Mesenchymal stem cell (in vitro differentiated cells and primary cell): ENCODE measurements around the gene SPAG17.

ENCODE experiments used
- DNase-seq: peaks from one replicate; pipeline ENCODE4 v3.0.0-alpha.2; 2013
- H2AFZ ChIP-seq: one replicate; pipeline ENCODE4 v1.6.1; 2013; ENCODE audit warnings: low read depth, mild to moderate bottlenecking, control low read depth, inconsistent platforms, low read length, moderate library complexity
- H2AK5ac ChIP-seq: 2 replicates; pipeline ENCODE4 v1.6.1; 2013; ENCODE audit warnings: low read length, moderate library complexity, mild to moderate bottlenecking, inconsistent platforms; ENCODE audit not compliant: severe bottlenecking
- H2BK120ac ChIP-seq: one replicate; pipeline ENCODE4 v1.6.1; 2013; ENCODE audit warnings: low read depth, mild to moderate bottlenecking, inconsistent platforms, low read length, moderate library complexity
- H2BK12ac ChIP-seq, 2 experiments: one replicate each; pipeline ENCODE4 v1.6.1; 2013; ENCODE audit warnings: inconsistent platforms in 2 of 2, low read length in 2 of 2, mild to moderate bottlenecking in 2 of 2, moderate library complexity in 2 of 2, control low read depth in 1 of 2
- H2BK15ac ChIP-seq: one replicate; pipeline ENCODE4 v1.6.1; 2013; ENCODE audit warnings: mild to moderate bottlenecking, low read depth, inconsistent platforms; ENCODE audit not compliant: poor library complexity, severe bottlenecking
- H2BK5ac ChIP-seq: 2 replicates; pipeline ENCODE4 v1.6.1; 2013; ENCODE audit warnings: low read depth, mild to moderate bottlenecking, low read length, control low read depth, inconsistent platforms; ENCODE audit not compliant: poor library complexity, severe bottlenecking
- H3K14ac ChIP-seq, 2 experiments: one replicate each; pipeline ENCODE4 v1.6.1; 2013; ENCODE audit warnings: inconsistent platforms in 2 of 2, low read length in 2 of 2, control low read depth in 1 of 2, mild to moderate bottlenecking in 1 of 2, moderate library complexity in 1 of 2
- H3K18ac ChIP-seq, 2 experiments: one replicate each; pipeline ENCODE4 v1.6.1; 2013; ENCODE audit warnings: inconsistent platforms in 2 of 2, low read length in 2 of 2, control low read depth in 1 of 2, low read depth in 1 of 2, mild to moderate bottlenecking in 1 of 2
- H3K23ac ChIP-seq, 2 experiments: one replicate each; pipeline ENCODE4 v1.6.1; 2013; ENCODE audit warnings: inconsistent platforms in 2 of 2, low read length in 2 of 2, mild to moderate bottlenecking in 2 of 2, moderate library complexity in 2 of 2, control low read depth in 1 of 2
- H3K27ac ChIP-seq: 2 replicates; pipeline ENCODE4 v1.5.1; 2013; ENCODE audit warnings: mild to moderate bottlenecking, moderate library complexity, low read length, control low read depth, inconsistent platforms; ENCODE audit not compliant: poor library complexity, severe bottlenecking
- H3K27me3 ChIP-seq, 2 experiments: 2 replicates each; pipeline versions ENCODE4 v1.6.1 to v1.7.0; 2013; ENCODE audit warnings: low read length in 2 of 2, mild to moderate bottlenecking in 2 of 2, moderate library complexity in 2 of 2, control low read depth in 1 of 2, inconsistent platforms in 1 of 2; ENCODE audit not compliant: control insufficient read depth in 1 of 2, insufficient read depth in 1 of 2
- H3K36me3 ChIP-seq, 2 experiments: 2 replicates each; pipeline versions ENCODE4 v1.6.1 to v1.7.0; 2013; ENCODE audit warnings: low read length in 2 of 2, control low read depth in 1 of 2, inconsistent platforms in 1 of 2, low read depth in 1 of 2, mild to moderate bottlenecking in 1 of 2; ENCODE audit not compliant: insufficient read depth in 2 of 2, control insufficient read depth in 1 of 2
- H3K4ac ChIP-seq, 2 experiments: one replicate each; pipeline ENCODE4 v1.6.1; 2013; ENCODE audit warnings: inconsistent platforms in 2 of 2, low read length in 2 of 2, mild to moderate bottlenecking in 2 of 2, moderate library complexity in 2 of 2, control low read depth in 1 of 2, low read depth in 1 of 2
- H3K4me1 ChIP-seq: 2 replicates; pipeline ENCODE4 v1.6.1; 2013; ENCODE audit warnings: low read depth, low read length, control low read depth; ENCODE audit not compliant: control insufficient read depth, insufficient read depth
- H3K4me2 ChIP-seq: 2 replicates; pipeline ENCODE4 v1.6.1; 2013; ENCODE audit warnings: low read length, mild to moderate bottlenecking, inconsistent platforms; ENCODE audit not compliant: poor library complexity, severe bottlenecking
- H3K4me3 ChIP-seq, 2 experiments: 2 replicates each; pipeline versions ENCODE4 v1.5.1 to v1.7.0; 2013; ENCODE audit warnings: low read length in 2 of 2, mild to moderate bottlenecking in 2 of 2, control low read depth in 1 of 2, low read depth in 1 of 2; ENCODE audit not compliant: insufficient read depth in 1 of 2
- H3K79me1 ChIP-seq: replicated peaks from 2 replicates; pipeline ENCODE4 v1.6.1; 2013; ENCODE audit warnings: mild to moderate bottlenecking, control low read depth, low read length, inconsistent platforms; ENCODE audit not compliant: poor library complexity, severe bottlenecking
- H3K9ac ChIP-seq: 2 replicates; pipeline ENCODE4 v1.7.0; 2013; ENCODE audit warnings: mild to moderate bottlenecking, low read length, moderate library complexity
- H3K9me3 ChIP-seq: 2 replicates; pipeline ENCODE4 v1.7.0; 2013; ENCODE audit warnings: mild to moderate bottlenecking, low read length; ENCODE audit not compliant: control insufficient read depth
- H4K8ac ChIP-seq: one replicate; pipeline ENCODE4 v1.6.1; 2013; ENCODE audit warnings: inconsistent platforms, mild to moderate bottlenecking, low read length, moderate library complexity
- H4K91ac ChIP-seq: one replicate; pipeline ENCODE4 v1.6.1; 2013; ENCODE audit warnings: mild to moderate bottlenecking, low read length, inconsistent platforms
- WGBS: methylation state at CpG from one replicate; pipeline ENCODE4 v1.1.7; 2013; ENCODE audit warnings: mixed read lengths; 5-methylcytosine and 5-hydroxymethylcytosine counted together

The SPAG17 gene

GRCh38 chr1:118209648-118210047, 24.6 kb upstream of the SPAG17 start:
- WGBS = 68% methylated on average over 6 of the region's 6 CpGs
- Histone ChIP-seq H3K27me3 (no peaks in the 10 kb centered on the region), H3K4me3 (no peak overlapping the region), H3K9me3 (no peaks in the 10 kb centered on the region), H3K79me1 (no peaks in the 10 kb centered on the region), H4K91ac (no peak overlapping the region), H3K27ac (no peak overlapping the region), H2BK12ac (no peak overlapping the region), H4K8ac (no peak overlapping the region), H3K4me2 (no peak overlapping the region), H2BK5ac (no peak overlapping the region), H2AK5ac (no peak overlapping the region), H3K18ac (no peak overlapping the region), H3K23ac (no peak overlapping the region), H3K9ac (no peak overlapping the region), H2BK120ac (no peak overlapping the region), H3K4ac (no peak overlapping the region), H2BK15ac (no peak overlapping the region), H3K4me1 (no peaks in the 10 kb centered on the region), H3K14ac (no peak overlapping the region), H2AFZ (no peak overlapping the region), H3K36me3 (no peaks in the 10 kb centered on the region)
- no peak for DNase-seq

DNA sequence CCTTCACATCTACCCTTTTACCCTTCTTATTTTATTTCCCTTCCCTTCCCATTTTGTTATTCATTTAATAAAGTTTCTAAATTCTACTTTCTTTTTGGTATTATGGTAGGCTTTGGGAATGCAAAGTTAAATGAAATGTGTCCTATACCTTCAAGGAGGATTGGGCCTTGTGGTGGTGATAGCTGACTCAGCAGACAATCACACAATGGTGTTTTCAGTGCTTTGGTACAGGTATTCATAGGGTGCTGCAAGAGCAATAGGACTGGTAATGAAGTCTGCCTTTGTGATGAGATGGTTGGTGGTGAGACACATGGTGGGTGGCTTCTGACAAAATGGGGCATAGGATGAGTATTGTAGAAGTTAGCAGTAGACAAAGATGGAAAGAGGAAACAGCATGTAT, 21.9 kb upstream of the SPAG17 start:
- Histone ChIP-seq H3K27me3 (no peaks in the 10 kb centered on the region), H2AK5ac (no peak overlapping the region), H2BK12ac (no peak overlapping the region), H3K79me1 (no peaks in the 10 kb centered on the region), H3K36me3 (no peaks in the 10 kb centered on the region), H3K4me1 (no peaks in the 10 kb centered on the region), H2BK15ac (no peak overlapping the region), H3K9me3 (no peaks in the 10 kb centered on the region), H4K8ac (no peak overlapping the region), H3K9ac (no peak overlapping the region), H4K91ac (no peak overlapping the region), H3K14ac (no peak overlapping the region), H3K4me2 (no peak overlapping the region), H3K4me3 (no peak overlapping the region), H3K27ac (no peak overlapping the region), H3K18ac (no peak overlapping the region), H3K23ac (peak overlapping the region in 1 of 2 experiments; percentile 42), H2BK120ac (no peak overlapping the region), H2BK5ac (no peak overlapping the region), H2AFZ (no peak overlapping the region), H3K4ac (no peak overlapping the region)
- DNase-seq = no peak

- Histone ChIP-seq H3K14ac (no peak overlapping the region), H4K8ac (no peak overlapping the region), H2BK12ac (no peak overlapping the region), H4K91ac (no peak overlapping the region), H3K4ac (no peak overlapping the region), H3K9ac (no peak overlapping the region), H3K27me3 (no peaks in the 10 kb centered on the region), H2AFZ (no peak overlapping the region), H3K27ac (no peak overlapping the region), H3K4me1 (no peaks in the 10 kb centered on the region), H2BK5ac (no peak overlapping the region), H3K23ac (no peak overlapping the region), H2BK120ac (no peak overlapping the region), H3K4me3 (no peak overlapping the region), H2BK15ac (no peak overlapping the region), H3K79me1 (no peaks in the 10 kb centered on the region), H3K36me3 (no peaks in the 10 kb centered on the region), H3K4me2 (no peak overlapping the region), H2AK5ac (no peak overlapping the region), H3K18ac (no peak overlapping the region), H3K9me3 (no peaks in the 10 kb centered on the region)
- no peak for DNase-seq
Measured at GRCh38 chr1:118204648-118205047, 19.6 kb upstream of the SPAG17 start.

DNA sequence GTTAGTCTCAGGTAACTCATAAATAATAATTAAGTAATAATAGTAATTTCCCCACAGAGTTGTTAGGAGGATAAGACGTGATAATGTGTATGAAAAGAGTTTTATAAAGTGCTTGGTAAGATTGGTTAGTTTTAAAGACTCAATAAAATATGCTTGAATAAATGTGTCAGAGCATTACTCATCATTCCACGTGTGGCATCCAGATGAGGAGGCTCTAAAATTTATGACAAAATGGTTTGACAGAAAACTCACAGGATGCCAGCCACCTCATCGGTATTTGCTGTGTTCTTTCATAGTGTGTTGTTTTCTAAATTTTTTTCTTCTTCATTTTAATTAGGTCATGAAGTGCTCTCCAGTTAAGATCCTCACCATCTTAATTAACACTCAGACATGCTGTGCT, 19.1 kb upstream of the SPAG17 start:
- Histone ChIP-seq H3K27me3 (no peaks in the 10 kb centered on the region), H2AK5ac (no peak overlapping the region), H2BK15ac (no peak overlapping the region), H3K79me1 (no peaks in the 10 kb centered on the region), H3K9me3 (no peaks in the 10 kb centered on the region), H2BK120ac (no peak overlapping the region), H4K91ac (no peak overlapping the region), H2AFZ (no peak overlapping the region), H3K18ac (no peak overlapping the region), H3K14ac (no peak overlapping the region), H4K8ac (no peak overlapping the region), H3K4me2 (no peak overlapping the region), H2BK5ac (no peak overlapping the region), H3K4ac (no peak overlapping the region), H3K27ac (no peak overlapping the region), H3K23ac (no peak overlapping the region), H3K4me3 (no peak overlapping the region), H3K4me1 (no peaks in the 10 kb centered on the region), H3K9ac (no peak overlapping the region), H2BK12ac (no peak overlapping the region), H3K36me3 (no peaks in the 10 kb centered on the region)
- WGBS = 63% methylated on average over 2 of the region's 3 CpGs
- DNase-seq = no peak
